IPS-20b (cell line): ENCODE data around the gene ATP1A1.

Source experiments
- H3K27ac ChIP-seq: one replicate; pipeline ENCODE4 v1.5.1; 2013; ENCODE audit warnings: low read length
- H3K27me3 ChIP-seq: 2 replicates; pipeline ENCODE4 v1.6.1; 2013; ENCODE audit warnings: mild to moderate bottlenecking, low read length, inconsistent platforms; ENCODE audit not compliant: insufficient read depth
- H3K36me3 ChIP-seq: 2 replicates; pipeline ENCODE4 v1.6.1; 2013; ENCODE audit warnings: low read depth, mild to moderate bottlenecking, inconsistent platforms, low read length, moderate library complexity; ENCODE audit not compliant: insufficient read depth
- H3K4me1 ChIP-seq: 2 replicates; pipeline ENCODE4 v1.6.1; 2013; ENCODE audit warnings: mild to moderate bottlenecking, control low read depth, inconsistent platforms, low read length, moderate library complexity; ENCODE audit not compliant: insufficient read depth
- H3K4me3 ChIP-seq: 2 replicates; pipeline ENCODE4 v1.5.1; 2013; ENCODE audit warnings: mild to moderate bottlenecking, low read length, inconsistent platforms
- H3K9ac ChIP-seq: 2 replicates; pipeline ENCODE4 v1.6.1; 2013; ENCODE audit warnings: low read depth, mild to moderate bottlenecking, inconsistent platforms, low read length, moderate library complexity
- H3K9me3 ChIP-seq: 2 replicates; pipeline ENCODE4 v1.6.1; 2013; ENCODE audit warnings: mild to moderate bottlenecking, low read depth, low read length, inconsistent platforms; ENCODE audit not compliant: insufficient read depth

The ATP1A1 gene

GRCh38 chr1:116420417-116421200 is 47.6 kb downstream of the ATP1A1 start:
- no peaks in the 10 kb centered on the region; the same call in none of the 2 replicates for H3K27me3 ChIP-seq
- no peaks in the 10 kb centered on the region for H3K36me3 ChIP-seq
- peaks cover 4% of the 10 kb centered on the region; the same call in 1 of the 2 replicates for H3K4me1 ChIP-seq
- H3K27ac ChIP-seq, result no peak overlapping the region
- H3K9me3 ChIP-seq, result no peaks in the 10 kb centered on the region
- no peak overlapping the region for H3K9ac ChIP-seq
- H3K4me3 ChIP-seq, result no peak overlapping the region

GRCh38 chr1:116424438-116424837 is 51.4 kb downstream of the ATP1A1 start:
- Histone ChIP-seq H3K9me3 (no peaks in the 10 kb centered on the region), H3K4me3 (no peak overlapping the region), H3K4me1 (no peaks in the 10 kb centered on the region), H3K36me3 (no peaks in the 10 kb centered on the region), H3K27ac (no peak overlapping the region), H3K27me3 (no peaks in the 10 kb centered on the region; the same call in none of the 2 replicates), H3K9ac (no peak overlapping the region)

- Histone ChIP-seq H3K9me3 (no peaks in the 10 kb centered on the region), H3K27ac (no peak overlapping the region), H3K27me3 (no peaks in the 10 kb centered on the region; the same call in 1 of the 2 replicates), H3K36me3 (no peaks in the 10 kb centered on the region), H3K9ac (no peak overlapping the region), H3K4me1 (no peaks in the 10 kb centered on the region), H3K4me3 (no peak overlapping the region)
Measured at GRCh38 chr1:116424863-116425262, 51.8 kb downstream of the ATP1A1 start.

- Histone ChIP-seq H3K27me3 (no peaks in the 10 kb centered on the region; the same call in 1 of the 2 replicates), H3K9ac (no peak overlapping the region), H3K4me3 (no peak overlapping the region), H3K4me1 (no peaks in the 10 kb centered on the region), H3K9me3 (no peaks in the 10 kb centered on the region), H3K36me3 (no peaks in the 10 kb centered on the region), H3K27ac (no peak overlapping the region)
Measured at GRCh38 chr1:116425987-116426386, 52.9 kb downstream of the ATP1A1 start.

- H3K27ac ChIP-seq, result no peak overlapping the region
- no peaks in the 10 kb centered on the region for H3K4me1 ChIP-seq
- H3K36me3 ChIP-seq, result no peaks in the 10 kb centered on the region
- no peaks in the 10 kb centered on the region; the same call in 1 of the 2 replicates for H3K27me3 ChIP-seq
- no peaks in the 10 kb centered on the region for H3K9me3 ChIP-seq
- no peak overlapping the region for H3K9ac ChIP-seq
- no peak overlapping the region for H3K4me3 ChIP-seq
Measured at GRCh38 chr1:116426401-116426800, 53.4 kb downstream of the ATP1A1 start.

- H3K4me3 ChIP-seq, result no peak overlapping the region
- H3K9ac ChIP-seq, result no peak overlapping the region
- no peaks in the 10 kb centered on the region for H3K4me1 ChIP-seq
- H3K27me3 ChIP-seq, result no peaks in the 10 kb centered on the region; the same call in 1 of the 2 replicates
- H3K36me3 ChIP-seq, result no peaks in the 10 kb centered on the region
- no peak overlapping the region for H3K27ac ChIP-seq
- H3K9me3 ChIP-seq, result no peaks in the 10 kb centered on the region
Measured at GRCh38 chr1:116428576-116428975, 55.5 kb downstream of the ATP1A1 start.

GRCh38 chr1:116429821-116430374 is 56.9 kb downstream of the ATP1A1 start:
- Histone ChIP-seq H3K4me1 (no peaks in the 10 kb centered on the region), H3K36me3 (no peaks in the 10 kb centered on the region), H3K27me3 (no peaks in the 10 kb centered on the region), H3K4me3 (no peak overlapping the region), H3K27ac (no peak overlapping the region), H3K9ac (no peak overlapping the region), H3K9me3 (no peaks in the 10 kb centered on the region)

- Histone ChIP-seq H3K27me3 (no peaks in the 10 kb centered on the region), H3K9ac (no peak overlapping the region), H3K27ac (no peak overlapping the region), H3K4me3 (no peak overlapping the region), H3K36me3 (no peaks in the 10 kb centered on the region), H3K4me1 (no peaks in the 10 kb centered on the region), H3K9me3 (no peaks in the 10 kb centered on the region)
Measured at GRCh38 chr1:116431870-116432500, 58.9 kb downstream of the ATP1A1 start.

- Histone ChIP-seq H3K9me3 (no peaks in the 10 kb centered on the region), H3K27ac (no peak overlapping the region), H3K4me3 (no peak overlapping the region), H3K9ac (no peak overlapping the region), H3K27me3 (no peaks in the 10 kb centered on the region), H3K4me1 (no peaks in the 10 kb centered on the region), H3K36me3 (no peaks in the 10 kb centered on the region)
Measured at GRCh38 chr1:116432655-116433265, 59.7 kb downstream of the ATP1A1 start.

GRCh38 chr1:116433275-116434257 is 60.5 kb downstream of the ATP1A1 start:
- no peaks in the 10 kb centered on the region for H3K9me3 ChIP-seq
- H3K36me3 ChIP-seq, result no peaks in the 10 kb centered on the region
- no peaks in the 10 kb centered on the region for H3K4me1 ChIP-seq
- H3K27ac ChIP-seq, result no peak overlapping the region
- H3K9ac ChIP-seq, result no peak overlapping the region
- H3K27me3 ChIP-seq, result no peaks in the 10 kb centered on the region
- H3K4me3 ChIP-seq, result no peak overlapping the region

GRCh38 chr1:116434849-116435248 is 61.8 kb downstream of the ATP1A1 start:
- Histone ChIP-seq H3K9me3 (no peaks in the 10 kb centered on the region), H3K36me3 (no peaks in the 10 kb centered on the region), H3K27ac (no peak overlapping the region), H3K4me1 (no peaks in the 10 kb centered on the region), H3K27me3 (no peaks in the 10 kb centered on the region), H3K4me3 (no peak overlapping the region), H3K9ac (no peak overlapping the region)
